GM19239 (cell line): ENCODE results near the gene OXCT2.
"Not testable (repeated sequence)": the region's sequence is repeated elsewhere in the genome, so short reads cannot be mapped to it uniquely, and the experiment has no call there.

Experiments
- DNase-seq: peaks from one replicate; pipeline ENCODE4 v3.0.0; 2011; ENCODE audit warnings: low spot score; ENCODE audit not compliant: insufficient read length
- FAIRE-seq: peaks from 2 replicates; lab custom pipeline; 2011; peaks lifted over from hg19 to GRCh38; lab: Jason Lieb, UNC

OXCT2 gene

GRCh38 chr1:39787964-39788363, 16.8 kb upstream of the OXCT2 start:
- FAIRE-seq: not testable (repeated sequence)

GRCh38 chr1:39787468-39787867, 16.3 kb upstream of the OXCT2 start:
- no peak for DNase-seq
- FAIRE-seq: peak; percentile 40

More at GRCh38 chr1:39787964-39788363, 16.8 kb upstream of the OXCT2 start:
- DNase-seq: not testable (repeated sequence)

- DNase-seq, FAIRE-seq: not testable (repeated sequence)
These were observed 15.9 kb upstream of the OXCT2 start for GRCh38 chr1:39787108-39787375.

GRCh38 chr1:39786303-39787107, 15.4 kb upstream of the OXCT2 start:
- not testable (repeated sequence) for DNase-seq, FAIRE-seq

- DNase-seq, FAIRE-seq: not testable (repeated sequence)
These were observed 11.5 kb upstream of the OXCT2 start for GRCh38 chr1:39782685-39783084.

- DNase-seq: no peak
- FAIRE-seq: no peak
These were observed 11.0 kb upstream of the OXCT2 start for GRCh38 chr1:39782103-39782502.

- no peak for DNase-seq
- FAIRE-seq: no peak
These were observed 10.2 kb upstream of the OXCT2 start for GRCh38 chr1:39781349-39781715.

GRCh38 chr1:39779821-39780220, 8.7 kb upstream of the OXCT2 start:
- FAIRE-seq: no peak
- no peak for DNase-seq

GRCh38 chr1:39779137-39779536, 8.0 kb upstream of the OXCT2 start:
- FAIRE-seq: no peak
- no peak for DNase-seq

GRCh38 chr1:39778463-39779099, 7.4 kb upstream of the OXCT2 start:
- not testable (repeated sequence) for FAIRE-seq, DNase-seq

- DNase-seq, FAIRE-seq: not testable (repeated sequence)
These were observed 6.7 kb upstream of the OXCT2 start for GRCh38 chr1:39777896-39778295.

- DNase-seq (no peak), FAIRE-seq (no peak)
These were observed 6.2 kb upstream of the OXCT2 start for GRCh38 chr1:39777306-39777705.

- DNase-seq: no peak
- no peak for FAIRE-seq
These were observed 5.7 kb upstream of the OXCT2 start for GRCh38 chr1:39776886-39777285.

- no peak for FAIRE-seq
These were observed 5.2 kb upstream of the OXCT2 start for GRCh38 chr1:39776400-39776713.

GRCh38 chr1:39775676-39776399, 4.7 kb upstream of the OXCT2 start:
- not testable (repeated sequence) for DNase-seq
- FAIRE-seq: peak; percentile 83

More at GRCh38 chr1:39776400-39776713, 5.2 kb upstream of the OXCT2 start:
- DNase-seq: peak; percentile 24

GRCh38 chr1:39775141-39775540, 4.0 kb upstream of the OXCT2 start:
- FAIRE-seq, DNase-seq: not testable (repeated sequence)

- not testable (repeated sequence) for DNase-seq
- peak; percentile 86 for FAIRE-seq
These were observed 2.3 kb upstream of the OXCT2 start for GRCh38 chr1:39773369-39773979.

GRCh38 chr1:39770100-39771021, 787 bp downstream of the OXCT2 start:
- peak; percentile 83 for FAIRE-seq
- not testable (repeated sequence) for DNase-seq

GRCh38 chr1:39769502-39769901, 1.6 kb downstream of the OXCT2 start:
- FAIRE-seq, DNase-seq: not testable (repeated sequence)

GRCh38 chr1:39766466-39766865, 4.7 kb downstream of the OXCT2 start:
- not testable (repeated sequence) for DNase-seq, FAIRE-seq
